Esophagus muscularis mucosa (tissue), 4 donors: ENCODE data around the gene RPS6KA2. TPM values are rescaled to one million over a fixed set of nuclear protein-coding genes. Genes with fewer than 3 reads are reported as not detected.

Source experiments
- DNase-seq: peaks from one replicate; pipeline ENCODE4 v3.0.0-alpha.2; 2017; ENCODE audit errors: extremely low spot score
- H3K27ac ChIP-seq, 4 donors: fragments of 200-600 bp; sonication (generic); replicated peaks in 1 of 4; 1 replicate in 3 of 4; 2 replicates in 1 of 4; pipeline ENCODE4 v1.5.1; 2016 to 2019; ENCODE audit warnings: mild to moderate bottlenecking in 1 of 4
- H3K27me3 ChIP-seq, 4 donors: fragments of 200-600 bp; sonication (generic); one replicate each; pipeline versions ENCODE4 v1.5.1 to v1.6.0; 2016 to 2019
- H3K36me3 ChIP-seq, 4 donors: fragments of 200-600 bp; sonication (generic); one replicate each; pipeline ENCODE4 v1.5.1; 2016 to 2019
- H3K4me1 ChIP-seq, 4 donors: fragments of 200-600 bp; sonication (generic); one replicate each; pipeline ENCODE4 v1.5.1; 2016 to 2019
- H3K4me3 ChIP-seq, 4 donors: fragments of 200-600 bp; sonication (generic); 1 replicate in 2 of 4; 2 replicates in 2 of 4; pipeline ENCODE4 v1.5.1; 2016 to 2019; ENCODE audit warnings: mild to moderate bottlenecking in 4 of 4, moderate library complexity in 1 of 4
- H3K9me3 ChIP-seq, 4 donors: fragments of 200-600 bp; sonication (generic); 1 replicate in 3 of 4; 2 replicates in 1 of 4; pipeline ENCODE4 v1.5.1; 2016 to 2019
- EP300 ChIP-seq: sonication (generic); formaldehyde crosslinking; IDR thresholded peaks from one replicate; pipeline ENCODE4 v1.6.1; 2017; ENCODE audit warnings: antibody characterized with exemption
- POLR2A ChIP-seq: fragments of 450-650 bp; IDR thresholded peaks from one replicate; pipeline ENCODE4 v1.6.1; 2017; ENCODE audit warnings: antibody characterized with exemption, moderate library complexity, mild to moderate bottlenecking, low read depth
- POLR2AphosphoS5 ChIP-seq, 2 donors: sonication (generic); formaldehyde crosslinking; IDR thresholded peaks; one replicate each; pipeline ENCODE4 v1.6.1; 2017; ENCODE audit warnings: antibody characterized with exemption in 2 of 2
- WGBS: methylation state at CpG from one replicate; pipeline ENCODE4 v1.1.5; 2018; 5-methylcytosine and 5-hydroxymethylcytosine counted together
- intact Hi-C: fragments of 100-400 bp; cut with DNase I; formaldehyde crosslinking; loops from one replicate; pipeline ENCODE4 v1.15.1; 2023
- total RNA-seq, 4 donors: library from RNA; depleted of rRNA; stranded (reverse); fragments of >200 nt; gene quantifications; one replicate each; pipeline versions ENCODE4 v1.1.0 to v1.2.1, GENCODE V29; 2016
- TF ChIP-seq, protein P1 (sequence below), 3 experiments: fragments of 200-600 bp in 2 of 3; fragments of 450-650 bp in 1 of 3; sonication (generic) in 2 of 3; IDR thresholded peaks; one replicate each; pipeline ENCODE4 v1.5.1; 2017 to 2019; ENCODE audit warnings: antibody characterized with exemption in 3 of 3, mild to moderate bottlenecking in 2 of 3, moderate library complexity in 1 of 3

Gene RPS6KA2
- total RNA-seq, 4 donors from 2014 or later: 83.9 to 126 (median 112) TPM

DNA sequence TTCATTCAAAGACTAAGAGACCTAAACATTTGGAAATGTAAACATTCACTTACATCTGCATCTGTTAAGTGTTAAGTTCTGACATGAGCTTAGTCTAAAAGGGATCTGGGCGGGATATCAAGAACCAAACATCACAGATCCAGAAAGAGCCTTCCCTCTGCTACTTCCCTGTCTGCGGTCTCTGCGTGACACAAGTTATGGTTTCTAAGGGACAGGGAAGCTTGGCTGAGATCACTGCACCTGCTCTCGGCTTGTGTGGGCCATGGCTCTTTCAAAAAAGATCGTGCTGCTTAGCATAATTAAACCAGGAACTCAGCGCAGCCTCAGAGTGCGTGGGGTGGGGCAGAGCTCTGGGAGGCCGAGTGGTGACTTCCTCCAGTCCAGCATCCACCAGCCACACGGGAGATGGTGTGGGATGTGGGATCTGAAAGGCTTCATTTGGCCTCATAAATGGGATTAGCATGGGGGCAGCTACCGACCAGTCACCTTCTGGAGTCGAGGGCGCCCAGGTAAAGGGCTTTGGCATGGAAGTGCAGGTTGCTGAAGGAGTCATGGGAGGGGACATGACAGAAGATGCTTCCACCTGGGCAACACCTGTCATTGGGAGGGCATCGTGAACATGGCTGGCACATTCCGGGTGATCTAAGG, 23.9 kb downstream of the RPS6KA2 start:
- H3K4me1 ChIP-seq: peaks cover 18 to 27% (median 19%) of the 10 kb centered on the region in 4 donors
- H3K27me3 ChIP-seq: no peaks in the 10 kb centered on the region
- intact Hi-C loops: no loop called here
- no peaks in the 10 kb centered on the region for H3K36me3 ChIP-seq
- 78% methylated on average over 14 of the region's 14 CpGs for WGBS
- no peak overlapping the region for H3K27ac ChIP-seq
- H3K4me3 ChIP-seq: no peak overlapping the region
- TF ChIP-seq POLR2AphosphoS5 (IDR thresholded peaks at IDR 0.05): no peak
- TF ChIP-seq EP300: no peak
- TF ChIP-seq POLR2A: no peak
- TF ChIP-seq, protein P1, sequence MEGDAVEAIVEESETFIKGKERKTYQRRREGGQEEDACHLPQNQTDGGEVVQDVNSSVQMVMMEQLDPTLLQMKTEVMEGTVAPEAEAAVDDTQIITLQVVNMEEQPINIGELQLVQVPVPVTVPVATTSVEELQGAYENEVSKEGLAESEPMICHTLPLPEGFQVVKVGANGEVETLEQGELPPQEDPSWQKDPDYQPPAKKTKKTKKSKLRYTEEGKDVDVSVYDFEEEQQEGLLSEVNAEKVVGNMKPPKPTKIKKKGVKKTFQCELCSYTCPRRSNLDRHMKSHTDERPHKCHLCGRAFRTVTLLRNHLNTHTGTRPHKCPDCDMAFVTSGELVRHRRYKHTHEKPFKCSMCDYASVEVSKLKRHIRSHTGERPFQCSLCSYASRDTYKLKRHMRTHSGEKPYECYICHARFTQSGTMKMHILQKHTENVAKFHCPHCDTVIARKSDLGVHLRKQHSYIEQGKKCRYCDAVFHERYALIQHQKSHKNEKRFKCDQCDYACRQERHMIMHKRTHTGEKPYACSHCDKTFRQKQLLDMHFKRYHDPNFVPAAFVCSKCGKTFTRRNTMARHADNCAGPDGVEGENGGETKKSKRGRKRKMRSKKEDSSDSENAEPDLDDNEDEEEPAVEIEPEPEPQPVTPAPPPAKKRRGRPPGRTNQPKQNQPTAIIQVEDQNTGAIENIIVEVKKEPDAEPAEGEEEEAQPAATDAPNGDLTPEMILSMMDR (IDR thresholded peaks at IDR 0.05): no peak
- DNase-seq: no peak
- H3K9me3 ChIP-seq: no peaks in the 10 kb centered on the region

DNA sequence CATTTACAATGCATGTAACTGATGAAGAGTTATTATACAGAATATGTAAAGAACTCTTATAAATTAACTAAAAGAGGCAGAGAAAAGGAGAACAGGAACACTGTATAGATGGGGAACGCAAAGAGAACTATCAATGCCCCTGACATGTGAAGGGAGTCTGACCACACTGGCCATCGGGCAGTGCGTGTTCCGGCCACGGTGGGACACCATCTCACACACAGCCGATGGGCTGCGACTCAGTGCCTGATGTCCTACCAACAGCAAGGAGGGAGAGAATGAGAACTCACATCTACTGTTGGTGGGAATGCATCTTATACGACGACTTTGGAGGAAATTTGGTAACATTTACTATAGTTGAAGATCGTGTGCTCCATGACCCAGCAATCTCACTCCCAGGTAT, 25.1 kb downstream of the RPS6KA2 start:
- WGBS: 98% methylated on average over 10 of the region's 10 CpGs
- no peak overlapping the region for H3K27ac ChIP-seq

GRCh38 chr6:166600931-166601330, 26.1 kb downstream of the RPS6KA2 start:
- Histone ChIP-seq H3K36me3 (no peaks in the 10 kb centered on the region), H3K27ac (no peak overlapping the region), H3K4me3 (no peak overlapping the region), H3K4me1 (peaks cover 32 to 43% (median 37%) of the 10 kb centered on the region in 4 donors), H3K9me3 (no peaks in the 10 kb centered on the region), H3K27me3 (no peaks in the 10 kb centered on the region)
- WGBS: 65% methylated on average over 2 of the region's 2 CpGs
- TF ChIP-seq EP300 (no peak), POLR2A (no peak), POLR2AphosphoS5 (IDR thresholded peaks at IDR 0.05) (no peak)
- TF ChIP-seq, protein P1 (IDR thresholded peaks at IDR 0.05): no peak
- no peak for DNase-seq
- intact Hi-C loops: no loop called here

More for the DNA sequence above, 25.1 kb downstream of the RPS6KA2 start:
- no peak for DNase-seq
- no peaks in the 10 kb centered on the region for H3K27me3 ChIP-seq
- H3K4me1 ChIP-seq: peaks cover 29 to 38% (median 31%) of the 10 kb centered on the region in 4 donors
- H3K9me3 ChIP-seq: no peaks in the 10 kb centered on the region
- no peak overlapping the region for H3K4me3 ChIP-seq
- TF ChIP-seq, protein P1 (IDR thresholded peaks at IDR 0.05): no peak
- no peak for TF ChIP-seq EP300
- TF ChIP-seq POLR2A: no peak
- TF ChIP-seq POLR2AphosphoS5 (IDR thresholded peaks at IDR 0.05): no peak
- intact Hi-C loops: no loop called here
- H3K36me3 ChIP-seq: no peaks in the 10 kb centered on the region

GRCh38 chr6:166599205-166599604, 27.8 kb downstream of the RPS6KA2 start:
- DNase-seq: no peak
- H3K4me1 ChIP-seq: peaks cover 36 to 58% (median 51%) of the 10 kb centered on the region in 4 donors
- no peaks in the 10 kb centered on the region for H3K36me3 ChIP-seq
- no peaks in the 10 kb centered on the region for H3K9me3 ChIP-seq
- intact Hi-C loops: no loop called here
- no peaks in the 10 kb centered on the region for H3K27me3 ChIP-seq
- WGBS: 64% methylated on average over 5 of the region's 5 CpGs
- H3K27ac ChIP-seq: peak overlapping the region; percentile 65 to 78 (median 70)
- TF ChIP-seq, protein P1 (IDR thresholded peaks at IDR 0.05): no peak
- no peak for TF ChIP-seq POLR2AphosphoS5 (IDR thresholded peaks at IDR 0.05)
- no peak for TF ChIP-seq POLR2A
- no peak for TF ChIP-seq EP300
- H3K4me3 ChIP-seq: no peak overlapping the region
